HL-60 (cell line): ENCODE data around the gene NMNAT2.

Experiments used
- GABPA ChIP-seq: IDR thresholded peaks from 2 replicates; pipeline ENCODE4 v1.6.1; 2012; ENCODE audit warnings: low read depth
- POLR2AphosphoS5 ChIP-seq: IDR thresholded peaks from 2 replicates; pipeline ENCODE4 v1.6.1; 2012; ENCODE audit warnings: low read depth
- TF ChIP-seq, protein P1 (sequence below): IDR thresholded peaks from one replicate; pipeline ENCODE4 v1.5.1; 2011; ENCODE audit warnings: low read length, control low read depth, inconsistent platforms; ENCODE audit not compliant: insufficient read depth

DNA sequence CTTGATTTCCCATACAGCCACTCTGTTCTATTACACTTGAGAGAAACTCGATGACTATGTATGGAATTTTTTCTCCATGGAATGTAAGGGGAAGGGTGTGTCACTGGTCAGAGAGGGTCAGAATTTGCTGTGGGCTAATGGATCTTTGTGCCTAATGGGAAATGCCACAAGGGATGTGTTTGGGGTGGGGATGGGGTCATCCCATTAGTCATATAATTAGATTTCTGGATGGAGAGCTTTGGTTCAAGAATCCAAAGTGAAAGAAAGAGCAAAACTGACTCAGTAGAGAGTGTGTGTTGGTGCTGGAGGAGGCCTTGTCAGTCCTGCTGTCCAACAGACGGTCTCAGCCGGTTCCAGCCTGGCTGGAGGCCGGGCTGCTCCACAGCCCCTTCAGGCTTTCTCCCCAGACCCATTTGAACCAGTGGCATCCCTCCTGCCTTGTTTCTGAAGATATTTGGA lies 145.8 kb downstream of the NMNAT2 start:
- TF ChIP-seq, protein P1, sequence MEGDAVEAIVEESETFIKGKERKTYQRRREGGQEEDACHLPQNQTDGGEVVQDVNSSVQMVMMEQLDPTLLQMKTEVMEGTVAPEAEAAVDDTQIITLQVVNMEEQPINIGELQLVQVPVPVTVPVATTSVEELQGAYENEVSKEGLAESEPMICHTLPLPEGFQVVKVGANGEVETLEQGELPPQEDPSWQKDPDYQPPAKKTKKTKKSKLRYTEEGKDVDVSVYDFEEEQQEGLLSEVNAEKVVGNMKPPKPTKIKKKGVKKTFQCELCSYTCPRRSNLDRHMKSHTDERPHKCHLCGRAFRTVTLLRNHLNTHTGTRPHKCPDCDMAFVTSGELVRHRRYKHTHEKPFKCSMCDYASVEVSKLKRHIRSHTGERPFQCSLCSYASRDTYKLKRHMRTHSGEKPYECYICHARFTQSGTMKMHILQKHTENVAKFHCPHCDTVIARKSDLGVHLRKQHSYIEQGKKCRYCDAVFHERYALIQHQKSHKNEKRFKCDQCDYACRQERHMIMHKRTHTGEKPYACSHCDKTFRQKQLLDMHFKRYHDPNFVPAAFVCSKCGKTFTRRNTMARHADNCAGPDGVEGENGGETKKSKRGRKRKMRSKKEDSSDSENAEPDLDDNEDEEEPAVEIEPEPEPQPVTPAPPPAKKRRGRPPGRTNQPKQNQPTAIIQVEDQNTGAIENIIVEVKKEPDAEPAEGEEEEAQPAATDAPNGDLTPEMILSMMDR = no peak
- TF ChIP-seq POLR2AphosphoS5 (no peak), GABPA (no peak)
